Fibroblast of lung (primary cell): ENCODE data around the gene COQ3. TPM values are rescaled to one million over a fixed set of nuclear protein-coding genes. Genes with fewer than 3 reads are reported as not detected.

Experiments
- DNase-seq, 2 donors: peaks; one replicate each; pipeline versions ENCODE4 v3.0.0 to v3.0.0-alpha.2; 2010; ENCODE audit warnings: low read depth in 2 of 2
- H2AFZ ChIP-seq: 2 replicates; pipeline ENCODE4 v1.5.1; 2012; ENCODE audit warnings: low read length, control low read depth, inconsistent platforms
- H3K27ac ChIP-seq: 2 replicates; pipeline ENCODE4 v1.5.1; 2011; ENCODE audit warnings: low read length, control low read depth; ENCODE audit not compliant: insufficient read depth
- H3K27me3 ChIP-seq: 2 replicates; pipeline ENCODE4 v1.5.1; 2011; ENCODE audit warnings: mild to moderate bottlenecking, low read length; ENCODE audit not compliant: control insufficient read depth, insufficient read depth
- H3K36me3 ChIP-seq: 2 replicates; pipeline ENCODE4 v1.5.1; 2011; ENCODE audit warnings: low read length; ENCODE audit not compliant: control insufficient read depth, insufficient read depth
- H3K4me1 ChIP-seq: 2 replicates; pipeline ENCODE4 v1.5.1; 2011; ENCODE audit warnings: low read length; ENCODE audit not compliant: control insufficient read depth, insufficient read depth; ENCODE audit errors: extremely low read depth
- H3K4me2 ChIP-seq: 2 replicates; pipeline ENCODE4 v1.5.1; 2011; ENCODE audit warnings: low read length, control low read depth; ENCODE audit not compliant: insufficient read depth; ENCODE audit errors: extremely low read depth
- H3K4me3 ChIP-seq, 4 experiments: fragments of 200-600 bp in 1 of 4; sonication (generic) in 1 of 4; replicated peaks in 1 of 4; 2 replicates each; pipeline ENCODE4 v1.5.1; 2011 to 2016; ENCODE audit warnings: low read length in 4 of 4, low read depth in 3 of 4, mild to moderate bottlenecking in 3 of 4, control low read depth in 2 of 4, inconsistent platforms in 1 of 4, mixed read lengths in 1 of 4; ENCODE audit not compliant: insufficient read depth in 1 of 4; ENCODE audit errors: control extremely low read depth in 1 of 4
- H3K79me2 ChIP-seq: 2 replicates; pipeline ENCODE4 v1.5.1; 2012; ENCODE audit warnings: mild to moderate bottlenecking, low read length, inconsistent platforms; ENCODE audit not compliant: control insufficient read depth, insufficient read depth
- H3K9ac ChIP-seq: 2 replicates; pipeline ENCODE4 v1.5.1; 2011; ENCODE audit warnings: mild to moderate bottlenecking, low read length, control low read depth; ENCODE audit not compliant: insufficient read depth
- H3K9me3 ChIP-seq: 2 replicates; pipeline ENCODE4 v1.5.1; 2012; ENCODE audit warnings: low read depth, low read length; ENCODE audit not compliant: control insufficient read depth, insufficient read depth
- H4K20me1 ChIP-seq: 2 replicates; pipeline ENCODE4 v1.5.1; 2011; ENCODE audit warnings: low read length; ENCODE audit not compliant: control insufficient read depth, insufficient read depth; ENCODE audit errors: extremely low read depth
- CTCF ChIP-seq, 2 donors: IDR thresholded peaks in 1 of 2; conservative IDR thresholded peaks in 1 of 2; 1 replicate in 1 of 2; 2 replicates in 1 of 2; pipeline ENCODE4 v1.5.1; 2011 to 2012; ENCODE audit warnings: low read length in 2 of 2, control low read depth in 1 of 2, inconsistent platforms in 1 of 2, low read depth in 1 of 2, mild to moderate bottlenecking in 1 of 2
- EZH2 ChIP-seq: IDR thresholded peaks from 2 replicates; pipeline ENCODE4 v1.5.1; 2012; ENCODE audit warnings: low read length, control low read depth, mild to moderate bottlenecking; ENCODE audit errors: missing control alignments
- polyA plus RNA-seq, 2 donors: library from polyadenylated mRNA; depleted of rRNA in 1 of 2; stranded (reverse) in 1 of 2; unstranded in 1 of 2; fragments of >200 nt; gene quantifications; 2 replicates each; pipeline ENCODE4 v1.2.1, GENCODE V29; 2011 to 2012; ENCODE audit warnings: missing spikeins in 1 of 2
- total RNA-seq: library from RNA; depleted of rRNA; stranded (reverse); fragments of >200 nt; gene quantifications from 2 replicates; pipeline ENCODE4 v1.2.1, GENCODE V29; 2014

The COQ3 gene
- total and polyA plus RNA-seq, 2 donors (not counting 1 experiment from before 2014, with no cell fraction given): 5.3 to 13.3 TPM

- Histone ChIP-seq H3K27ac (no peak overlapping the region), H3K9ac (no peak overlapping the region)
Measured at GRCh38 chr6:99432877-99433276, 38.9 kb upstream of the COQ3 start.

GRCh38 chr6:99431901-99432300 lies 37.9 kb upstream of the COQ3 start:
- Histone ChIP-seq H3K4me2 (no peak overlapping the region), H3K36me3 (no peaks in the 10 kb centered on the region), H3K79me2 (peaks cover 11% of the 10 kb centered on the region), H3K4me3 (no peak overlapping the region), H2AFZ (no peak overlapping the region), H3K27ac (no peak overlapping the region), H3K9ac (no peak overlapping the region), H3K4me1 (peaks cover 10% of the 10 kb centered on the region), H3K27me3 (no peaks in the 10 kb centered on the region), H3K9me3 (no peaks in the 10 kb centered on the region), H4K20me1 (no peaks in the 10 kb centered on the region)
- TF ChIP-seq EZH2: no peak
- no peak for TF ChIP-seq CTCF (conservative IDR thresholded peaks at IDR 0.05 in 1 of 2, IDR thresholded peaks at IDR 0.05 in 1 of 2; ENCODE audit: low read depth in 1 of 2, low read length in 2 of 2)
- DNase-seq: no peak

More at GRCh38 chr6:99432877-99433276, 38.9 kb upstream of the COQ3 start:
- Histone ChIP-seq H3K4me2 (no peak overlapping the region), H3K27me3 (no peaks in the 10 kb centered on the region), H2AFZ (no peak overlapping the region), H3K79me2 (peaks cover 2% of the 10 kb centered on the region), H3K4me3 (no peak overlapping the region), H3K4me1 (peaks cover 4% of the 10 kb centered on the region), H3K36me3 (no peaks in the 10 kb centered on the region), H3K9me3 (no peaks in the 10 kb centered on the region), H4K20me1 (no peaks in the 10 kb centered on the region)
- TF ChIP-seq CTCF (conservative IDR thresholded peaks at IDR 0.05 in 1 of 2, IDR thresholded peaks at IDR 0.05 in 1 of 2; ENCODE audit: low read depth in 1 of 2, low read length in 2 of 2) (no peak), EZH2 (no peak)
- DNase-seq: peak in 1 of 2 donors; percentile 16

- Histone ChIP-seq H3K36me3 (no peaks in the 10 kb centered on the region), H3K9me3 (no peaks in the 10 kb centered on the region), H3K27me3 (no peaks in the 10 kb centered on the region), H3K79me2 (peaks cover 30% of the 10 kb centered on the region), H3K4me1 (peaks cover 10% of the 10 kb centered on the region), H4K20me1 (no peaks in the 10 kb centered on the region), H3K4me3 (no peak overlapping the region), H3K9ac (no peak overlapping the region), H3K27ac (no peak overlapping the region), H2AFZ (no peak overlapping the region), H3K4me2 (no peak overlapping the region)
- no peak for TF ChIP-seq CTCF (conservative IDR thresholded peaks at IDR 0.05 in 1 of 2, IDR thresholded peaks at IDR 0.05 in 1 of 2; ENCODE audit: low read depth in 1 of 2, low read length in 2 of 2)
- no peak for TF ChIP-seq EZH2
- DNase-seq: no peak
Measured at GRCh38 chr6:99427988-99428387, 34.0 kb upstream of the COQ3 start.
